ENCODE results near the gene PRRT1.
"Not testable (repeated sequence)": the region's sequence is repeated elsewhere in the genome, so short reads cannot be mapped to it uniquely, and the experiment has no call there.

The PRRT1 gene

GRCh38 chr6:32108727-32109113 is 43.0 kb downstream of the PRRT1 start:
- in situ Hi-C loops (cut with MboI; ENCODE audit: low pct_unique_long_range_greater_than_20kb, low sequenced_read_pairs, unreplicated experiment): no loop called here
- DNase-seq (ENCODE audit: low spot score): no peak
- no peak for TF ChIP-seq CTCF (IDR thresholded peaks at IDR 0.05; ENCODE audit: extremely low read depth, insufficient read depth, missing control alignments)

- no peak for DNase-seq (ENCODE audit: low spot score)
- no peak for TF ChIP-seq CTCF (IDR thresholded peaks at IDR 0.05; ENCODE audit: extremely low read depth, insufficient read depth, missing control alignments)
- in situ Hi-C loops (cut with MboI; ENCODE audit: low pct_unique_long_range_greater_than_20kb, low sequenced_read_pairs, unreplicated experiment): no loop called here
Measured at GRCh38 chr6:32108094-32108627, 43.6 kb downstream of the PRRT1 start.

GRCh38 chr6:32107406-32107805 is 44.3 kb downstream of the PRRT1 start:
- no peak for TF ChIP-seq CTCF (IDR thresholded peaks at IDR 0.05; ENCODE audit: extremely low read depth, insufficient read depth, missing control alignments)
- in situ Hi-C loops (cut with MboI; ENCODE audit: low pct_unique_long_range_greater_than_20kb, low sequenced_read_pairs, unreplicated experiment): no loop called here
- no peak for DNase-seq (ENCODE audit: low spot score)

GRCh38 chr6:32105433-32105832 is 46.3 kb downstream of the PRRT1 start:
- TF ChIP-seq CTCF (IDR thresholded peaks at IDR 0.05; ENCODE audit: extremely low read depth, insufficient read depth, missing control alignments): no peak
- no peak for DNase-seq (ENCODE audit: low spot score)
- in situ Hi-C loops (cut with MboI; ENCODE audit: low pct_unique_long_range_greater_than_20kb, low sequenced_read_pairs, unreplicated experiment): no loop called here

- no peak for TF ChIP-seq CTCF (IDR thresholded peaks at IDR 0.05; ENCODE audit: extremely low read depth, insufficient read depth, missing control alignments)
- in situ Hi-C loops (cut with MboI; ENCODE audit: low pct_unique_long_range_greater_than_20kb, low sequenced_read_pairs, unreplicated experiment): no loop called here
- DNase-seq (ENCODE audit: low spot score): no peak
Measured at GRCh38 chr6:32102255-32102654, 49.5 kb downstream of the PRRT1 start.

- in situ Hi-C loops (cut with MboI; ENCODE audit: low pct_unique_long_range_greater_than_20kb, low sequenced_read_pairs, unreplicated experiment); DNase-seq (ENCODE audit: low spot score): not testable (repeated sequence)
Measured at GRCh38 chr6:32100251-32100650, 51.5 kb downstream of the PRRT1 start.
